ENCODE results near the gene MSL3B.

MSL3B gene

GRCh38 chr2:233839447-233839820 is 28.8 kb downstream of the MSL3B start:
- H3K4me3 ChIP-seq (ENCODE audit: low read depth, low read length, poor library complexity, severe bottlenecking), result no peak overlapping the region

GRCh38 chr2:233838726-233839446 is 29.3 kb downstream of the MSL3B start:
- Histone ChIP-seq H3K27me3 (replicated peaks; ENCODE audit: insufficient read depth, low read depth, low read length, poor library complexity) (no peaks in the 10 kb centered on the region), H3K27ac (ENCODE audit: low read depth, low read length, poor library complexity, severe bottlenecking) (no peak overlapping the region), H3K36me3 (ENCODE audit: insufficient read depth, low read length, poor library complexity, severe bottlenecking) (peaks cover 100% of the 10 kb centered on the region), H3K4me1 (ENCODE audit: insufficient read depth, low read length, poor library complexity, severe bottlenecking) (no peaks in the 10 kb centered on the region), H3K9me3 (ENCODE audit: low read depth, low read length, poor library complexity, severe bottlenecking) (no peaks in the 10 kb centered on the region), H3K4me3 (ENCODE audit: low read depth, low read length, poor library complexity, severe bottlenecking) (no peak overlapping the region)
- intact Hi-C loops (cut with micrococcal nuclease; ENCODE audit: unreplicated experiment), result no loop called here
- TF ChIP-seq CTCF (conservative IDR thresholded peaks at IDR 0.05; ENCODE audit: low read depth, low read length), result no peak
- TF ChIP-seq EZH2 (IDR thresholded peaks at IDR 0.05; ENCODE audit: borderline replicate concordance, low read depth, low read length, poor library complexity, severe bottlenecking), result no peak
- CTCF ChIA-PET, result no interaction called here
- POLR2A ChIA-PET (ENCODE audit: low non-redundant PET), result no interaction called here
- no peak for DNase-seq (ENCODE audit: low spot score)
- BruUV-seq (replicated peaks), result no TSS peak

More at GRCh38 chr2:233839447-233839820, 28.8 kb downstream of the MSL3B start:
- no peaks in the 10 kb centered on the region for H3K27me3 ChIP-seq (replicated peaks; ENCODE audit: insufficient read depth, low read depth, low read length, poor library complexity)
- intact Hi-C loops (cut with micrococcal nuclease; ENCODE audit: unreplicated experiment), result no loop called here
- no peak for DNase-seq (ENCODE audit: low spot score)
- TF ChIP-seq EZH2 (IDR thresholded peaks at IDR 0.05; ENCODE audit: borderline replicate concordance, low read depth, low read length, poor library complexity, severe bottlenecking), result no peak
- TF ChIP-seq CTCF (conservative IDR thresholded peaks at IDR 0.05; ENCODE audit: low read depth, low read length), result no peak
- CTCF ChIA-PET, result no interaction called here
- H3K9me3 ChIP-seq (ENCODE audit: low read depth, low read length, poor library complexity, severe bottlenecking), result no peaks in the 10 kb centered on the region
- peaks cover 100% of the 10 kb centered on the region for H3K36me3 ChIP-seq (ENCODE audit: insufficient read depth, low read length, poor library complexity, severe bottlenecking)
- no TSS peak for BruUV-seq (replicated peaks)
- no peaks in the 10 kb centered on the region for H3K4me1 ChIP-seq (ENCODE audit: insufficient read depth, low read length, poor library complexity, severe bottlenecking)
- H3K27ac ChIP-seq (ENCODE audit: low read depth, low read length, poor library complexity, severe bottlenecking), result no peak overlapping the region
- POLR2A ChIA-PET (ENCODE audit: low non-redundant PET), result no interaction called here

- no TSS peak for BruUV-seq (replicated peaks)
- peaks cover 94% of the 10 kb centered on the region for H3K36me3 ChIP-seq (ENCODE audit: insufficient read depth, low read length, poor library complexity, severe bottlenecking)
- no peak for DNase-seq (ENCODE audit: low spot score)
- H3K27ac ChIP-seq (ENCODE audit: low read depth, low read length, poor library complexity, severe bottlenecking), result no peak overlapping the region
- ChIA-PET CTCF (no interaction called here), POLR2A (ENCODE audit: low non-redundant PET) (no interaction called here)
- H3K9me3 ChIP-seq (ENCODE audit: low read depth, low read length, poor library complexity, severe bottlenecking), result no peaks in the 10 kb centered on the region
- intact Hi-C loops (cut with micrococcal nuclease; ENCODE audit: unreplicated experiment), result no loop called here
- H3K4me3 ChIP-seq (ENCODE audit: low read depth, low read length, poor library complexity, severe bottlenecking), result no peak overlapping the region
- no peaks in the 10 kb centered on the region for H3K27me3 ChIP-seq (replicated peaks; ENCODE audit: insufficient read depth, low read depth, low read length, poor library complexity)
- no peaks in the 10 kb centered on the region for H3K4me1 ChIP-seq (ENCODE audit: insufficient read depth, low read length, poor library complexity, severe bottlenecking)
- TF ChIP-seq EZH2 (IDR thresholded peaks at IDR 0.05; ENCODE audit: borderline replicate concordance, low read depth, low read length, poor library complexity, severe bottlenecking), result no peak
- TF ChIP-seq CTCF (conservative IDR thresholded peaks at IDR 0.05; ENCODE audit: low read depth, low read length), result no peak
Measured at GRCh38 chr2:233838251-233838650, 29.9 kb downstream of the MSL3B start.
